GM18873 (cell line): ENCODE measurements around the gene ZNF93.
"Not testable (repeated sequence)": the region's sequence is repeated elsewhere in the genome, so short reads cannot be mapped to it uniquely, and the experiment has no call there.

Experiments used
- ATAC-seq: cut with Tn5 transposase; IDR thresholded peaks from one replicate; pipeline ENCODE4 v1.9.1; 2021; ENCODE audit warnings: mild to moderate bottlenecking, moderate library complexity, moderate number of reproducible peaks; ENCODE audit not compliant: unreplicated experiment, low FRiP score

ZNF93 gene

DNA sequence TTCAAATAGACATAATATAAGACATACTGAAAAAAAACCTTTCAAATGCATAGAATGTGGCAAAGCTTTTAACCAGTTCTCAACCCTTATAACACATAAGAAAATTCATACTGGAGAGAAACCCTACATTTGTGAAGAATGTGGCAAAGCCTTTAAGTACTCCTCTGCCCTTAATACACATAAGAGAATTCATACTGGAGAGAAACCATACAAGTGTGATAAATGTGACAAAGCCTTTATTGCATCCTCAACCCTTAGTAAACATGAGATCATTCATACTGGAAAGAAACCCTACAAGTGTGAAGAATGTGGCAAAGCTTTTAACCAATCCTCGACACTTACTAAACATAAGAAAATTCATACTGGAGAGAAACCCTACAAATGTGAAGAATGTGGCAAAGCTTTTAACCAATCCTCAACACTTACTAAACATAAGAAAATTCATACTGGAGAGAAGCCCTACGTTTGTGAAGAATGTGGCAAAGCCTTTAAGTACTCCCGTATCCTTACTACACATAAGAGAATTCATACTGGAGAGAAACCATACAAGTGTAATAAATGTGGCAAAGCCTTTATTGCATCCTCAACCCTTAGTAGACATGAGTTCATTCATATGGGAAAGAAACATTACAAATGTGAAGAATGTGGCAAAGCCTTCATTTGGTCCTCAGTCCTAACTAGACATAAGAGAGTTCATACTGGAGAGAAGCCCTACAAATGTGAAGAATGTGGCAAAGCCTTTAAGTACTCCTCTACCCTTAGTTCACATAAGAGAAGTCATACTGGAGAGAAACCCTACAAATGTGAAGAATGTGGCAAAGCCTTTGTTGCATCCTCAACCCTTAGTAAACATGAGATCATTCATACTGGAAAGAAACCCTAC is 32.9 kb downstream of the ZNF93 start:
- not testable (repeated sequence) for ATAC-seq

- ATAC-seq, result no peak
These were observed 36.7 kb downstream of the ZNF93 start for GRCh38 chr19:19937403-19937802.

DNA sequence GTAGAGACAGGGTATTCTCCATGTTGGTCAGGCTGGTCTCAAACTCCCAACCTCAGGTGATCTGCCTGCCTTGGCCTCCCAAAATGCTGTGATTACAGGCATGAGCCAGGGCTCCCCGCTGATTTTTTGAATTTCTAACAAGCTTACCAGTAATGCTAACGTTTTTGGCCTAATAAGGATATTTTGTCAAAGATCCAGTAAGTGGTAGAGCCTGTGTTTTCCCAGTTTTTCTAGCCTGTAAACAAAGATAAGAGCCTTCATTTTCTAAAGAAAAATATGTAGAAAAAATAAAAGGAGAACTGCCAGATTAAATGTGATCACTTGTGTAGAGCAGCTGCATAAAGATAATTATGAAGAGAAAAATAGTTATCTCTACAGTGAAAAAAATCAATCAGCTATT is 37.7 kb downstream of the ZNF93 start:
- ATAC-seq, result no peak

DNA sequence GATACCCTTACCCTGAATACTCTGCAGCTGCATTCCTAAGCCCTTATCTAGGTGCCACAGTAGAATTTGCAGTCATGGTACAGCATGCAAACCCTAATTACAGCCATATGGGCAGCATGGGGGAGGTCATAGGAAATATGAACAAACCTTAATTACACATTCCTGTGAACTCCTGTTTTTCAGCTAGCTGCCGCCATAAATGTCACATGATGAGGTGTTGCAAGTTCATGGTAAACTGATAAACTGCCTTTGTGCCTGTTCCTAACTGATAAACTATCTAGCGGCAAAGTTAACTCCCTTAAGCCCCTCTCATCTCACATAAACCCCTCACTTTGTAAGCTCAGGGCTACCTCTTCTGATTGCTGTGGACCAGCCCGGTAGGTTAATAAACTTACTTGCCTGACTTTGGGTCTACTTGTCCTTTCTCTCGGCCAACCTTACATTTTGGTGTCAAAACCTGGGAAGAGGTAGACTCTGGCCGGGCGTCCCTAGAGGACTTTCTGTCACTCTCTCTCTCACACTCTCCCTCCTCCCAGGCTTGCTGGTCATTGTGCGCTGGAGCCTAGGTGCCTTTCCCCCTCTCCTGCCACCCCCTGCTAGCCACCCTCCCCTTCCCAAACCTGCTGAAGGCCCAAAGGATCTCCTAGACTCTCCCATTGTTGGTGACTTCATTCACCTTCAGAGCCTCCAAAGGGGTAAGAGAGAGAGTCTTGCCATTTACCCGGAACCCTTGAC is 43.3 kb downstream of the ZNF93 start:
- ATAC-seq, result no peak

- no peak for ATAC-seq
These were observed 43.8 kb downstream of the ZNF93 start for GRCh38 chr19:19944583-19944880.

GRCh38 chr19:19946226-19946625 is 45.5 kb downstream of the ZNF93 start:
- ATAC-seq, result no peak

DNA sequence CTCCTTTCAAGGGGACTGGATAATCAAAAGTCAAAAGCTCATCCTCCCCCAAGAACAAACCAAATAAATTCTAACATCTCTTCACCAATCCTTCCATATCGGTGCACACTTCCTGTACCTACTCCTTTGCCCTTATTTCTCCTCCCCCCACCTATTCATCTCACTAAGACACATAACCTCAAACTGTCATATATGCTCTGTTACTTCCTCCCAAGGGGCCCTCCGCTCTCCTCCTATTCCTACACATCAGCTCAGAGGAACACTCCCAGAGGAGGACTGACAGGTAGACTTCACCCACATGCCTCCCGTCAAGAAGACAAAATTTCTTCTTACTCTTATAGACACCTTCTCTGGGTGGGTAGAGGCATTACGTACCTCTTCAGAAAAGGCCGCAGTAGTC is 48.1 kb downstream of the ZNF93 start:
- ATAC-seq, result no peak

GRCh38 chr19:19955208-19955607 is 54.5 kb downstream of the ZNF93 start:
- ATAC-seq, result no peak

DNA sequence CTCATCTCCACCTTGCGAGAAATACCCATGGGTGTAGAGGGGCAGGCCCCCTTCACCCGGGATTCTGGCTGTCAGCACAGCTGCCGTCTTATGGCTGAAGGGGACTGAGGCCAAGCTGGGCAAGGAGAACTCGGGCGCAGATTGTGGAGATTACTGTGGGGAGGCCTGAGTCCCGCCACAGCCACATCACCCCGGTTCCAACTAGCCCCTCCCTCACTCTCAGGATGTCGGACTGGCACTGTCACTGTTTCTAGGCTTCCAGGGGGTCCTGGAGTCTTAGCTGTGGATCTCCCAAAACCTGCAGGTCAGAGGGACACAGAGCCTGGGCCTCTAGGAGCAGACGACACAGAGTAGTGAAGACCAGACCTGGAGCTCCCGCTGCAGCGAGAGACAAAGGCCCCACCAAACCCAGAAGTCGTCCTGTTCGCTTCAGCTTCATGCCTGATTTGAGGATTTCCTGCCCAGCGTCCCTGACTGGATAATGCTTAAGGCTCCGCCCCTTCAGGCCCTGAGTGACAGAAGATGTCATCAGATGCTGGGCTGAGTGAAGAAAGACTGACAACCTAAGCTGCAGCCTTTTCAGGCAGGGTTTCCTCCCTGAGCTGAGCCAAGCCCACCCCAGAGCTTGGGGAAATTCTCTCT is 55.8 kb downstream of the ZNF93 start:
- no peak for ATAC-seq

DNA sequence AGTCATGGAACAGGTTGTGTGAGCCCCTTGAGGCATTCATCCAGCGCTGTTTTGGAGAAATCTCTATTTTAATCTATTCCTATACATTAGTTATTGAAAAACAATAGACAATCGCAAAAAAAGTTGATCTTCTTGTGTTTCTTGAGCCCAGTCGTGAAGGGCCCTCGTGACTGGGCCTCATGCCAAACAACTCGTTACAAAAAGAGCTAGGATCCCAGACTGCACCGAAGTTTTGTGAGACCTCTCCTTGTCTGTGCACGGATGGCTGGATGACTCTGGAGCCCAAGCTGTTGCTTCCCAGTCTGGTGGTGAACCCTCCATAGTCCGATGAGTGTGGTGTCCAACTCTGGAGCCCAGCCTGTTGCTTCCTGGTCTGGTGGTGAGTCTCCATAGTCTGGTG is 57.0 kb downstream of the ZNF93 start:
- ATAC-seq, result not testable (repeated sequence)

- not testable (repeated sequence) for ATAC-seq
These were observed 58.5 kb downstream of the ZNF93 start for GRCh38 chr19:19959151-19959799.

DNA sequence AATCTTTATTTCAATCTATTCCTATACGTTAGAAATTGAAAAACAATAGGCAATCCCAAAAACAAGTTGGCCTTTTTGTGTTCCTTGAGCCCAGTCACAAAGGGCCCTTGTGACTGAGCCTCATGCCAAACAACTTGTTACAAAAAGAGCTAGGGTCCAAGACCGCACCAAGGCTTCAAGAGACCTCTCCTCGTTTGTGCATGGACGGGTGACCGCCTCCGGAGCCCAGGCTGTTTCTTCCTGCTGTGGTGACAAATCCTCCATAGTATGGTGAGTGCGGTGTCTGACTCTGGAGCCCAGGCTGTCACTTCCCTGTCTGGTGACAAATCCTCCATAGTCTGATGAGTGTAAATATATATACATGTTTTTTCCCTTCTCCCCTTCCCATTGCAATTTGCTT is 63.7 kb downstream of the ZNF93 start:
- ATAC-seq, result no peak

- not testable (repeated sequence) for ATAC-seq
These were observed 65.4 kb downstream of the ZNF93 start for GRCh38 chr19:19966126-19966525.

DNA sequence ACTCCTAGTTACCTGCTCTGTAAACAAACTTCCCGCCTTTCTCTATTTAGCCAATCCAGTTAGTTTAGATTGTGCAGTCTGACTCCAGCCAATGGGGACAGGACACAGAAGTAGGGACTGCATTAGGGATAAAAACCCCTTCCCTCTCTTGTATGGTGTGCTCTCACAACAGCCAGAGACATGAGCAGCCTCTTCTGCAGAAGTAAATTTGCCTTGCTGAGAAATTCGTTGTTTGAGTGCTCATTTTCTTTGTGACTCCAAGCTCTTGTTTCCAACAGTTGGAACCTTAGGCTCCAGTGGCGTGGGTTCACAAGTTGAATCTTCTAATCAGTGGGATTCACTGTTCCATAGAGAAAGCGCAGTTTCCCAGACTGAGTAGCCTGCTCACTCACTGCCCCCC is 66.1 kb downstream of the ZNF93 start:
- no peak for ATAC-seq
